Fibroblast of lung (primary cell): ENCODE results near the gene RCOR1. TPM values are rescaled to one million over a fixed set of nuclear protein-coding genes. Genes with fewer than 3 reads are reported as not detected.

Experiments used
- DNase-seq, 2 donors: peaks; one replicate each; pipeline versions ENCODE4 v3.0.0 to v3.0.0-alpha.2; 2010; ENCODE audit warnings: low read depth in 2 of 2
- H2AFZ ChIP-seq: 2 replicates; pipeline ENCODE4 v1.5.1; 2012; ENCODE audit warnings: low read length, control low read depth, inconsistent platforms
- H3K27ac ChIP-seq: 2 replicates; pipeline ENCODE4 v1.5.1; 2011; ENCODE audit warnings: low read length, control low read depth; ENCODE audit not compliant: insufficient read depth
- H3K27me3 ChIP-seq: 2 replicates; pipeline ENCODE4 v1.5.1; 2011; ENCODE audit warnings: mild to moderate bottlenecking, low read length; ENCODE audit not compliant: control insufficient read depth, insufficient read depth
- H3K36me3 ChIP-seq: 2 replicates; pipeline ENCODE4 v1.5.1; 2011; ENCODE audit warnings: low read length; ENCODE audit not compliant: control insufficient read depth, insufficient read depth
- H3K4me1 ChIP-seq: 2 replicates; pipeline ENCODE4 v1.5.1; 2011; ENCODE audit warnings: low read length; ENCODE audit not compliant: control insufficient read depth, insufficient read depth; ENCODE audit errors: extremely low read depth
- H3K4me2 ChIP-seq: 2 replicates; pipeline ENCODE4 v1.5.1; 2011; ENCODE audit warnings: low read length, control low read depth; ENCODE audit not compliant: insufficient read depth; ENCODE audit errors: extremely low read depth
- H3K4me3 ChIP-seq, 4 experiments: fragments of 200-600 bp in 1 of 4; sonication (generic) in 1 of 4; replicated peaks in 1 of 4; 2 replicates each; pipeline ENCODE4 v1.5.1; 2011 to 2016; ENCODE audit warnings: low read length in 4 of 4, low read depth in 3 of 4, mild to moderate bottlenecking in 3 of 4, control low read depth in 2 of 4, inconsistent platforms in 1 of 4, mixed read lengths in 1 of 4; ENCODE audit not compliant: insufficient read depth in 1 of 4; ENCODE audit errors: control extremely low read depth in 1 of 4
- H3K79me2 ChIP-seq: 2 replicates; pipeline ENCODE4 v1.5.1; 2012; ENCODE audit warnings: mild to moderate bottlenecking, low read length, inconsistent platforms; ENCODE audit not compliant: control insufficient read depth, insufficient read depth
- H3K9ac ChIP-seq: 2 replicates; pipeline ENCODE4 v1.5.1; 2011; ENCODE audit warnings: mild to moderate bottlenecking, low read length, control low read depth; ENCODE audit not compliant: insufficient read depth
- H3K9me3 ChIP-seq: 2 replicates; pipeline ENCODE4 v1.5.1; 2012; ENCODE audit warnings: low read depth, low read length; ENCODE audit not compliant: control insufficient read depth, insufficient read depth
- H4K20me1 ChIP-seq: 2 replicates; pipeline ENCODE4 v1.5.1; 2011; ENCODE audit warnings: low read length; ENCODE audit not compliant: control insufficient read depth, insufficient read depth; ENCODE audit errors: extremely low read depth
- EZH2 ChIP-seq: IDR thresholded peaks from 2 replicates; pipeline ENCODE4 v1.5.1; 2012; ENCODE audit warnings: low read length, control low read depth, mild to moderate bottlenecking; ENCODE audit errors: missing control alignments
- polyA plus RNA-seq, 2 donors: library from polyadenylated mRNA; depleted of rRNA in 1 of 2; stranded (reverse) in 1 of 2; unstranded in 1 of 2; fragments of >200 nt; gene quantifications; 2 replicates each; pipeline ENCODE4 v1.2.1, GENCODE V29; 2011 to 2012; ENCODE audit warnings: missing spikeins in 1 of 2
- total RNA-seq: library from RNA; depleted of rRNA; stranded (reverse); fragments of >200 nt; gene quantifications from 2 replicates; pipeline ENCODE4 v1.2.1, GENCODE V29; 2014
- TF ChIP-seq, protein P1 (sequence below), 2 donors: IDR thresholded peaks in 1 of 2; conservative IDR thresholded peaks in 1 of 2; 1 replicate in 1 of 2; 2 replicates in 1 of 2; pipeline ENCODE4 v1.5.1; 2011 to 2012; ENCODE audit warnings: low read length in 2 of 2, control low read depth in 1 of 2, inconsistent platforms in 1 of 2, low read depth in 1 of 2, mild to moderate bottlenecking in 1 of 2

Gene RCOR1
- total and polyA plus RNA-seq, 2 donors (not counting 1 experiment from before 2014, with no cell fraction given): 11.4 to 19.6 TPM

DNA sequence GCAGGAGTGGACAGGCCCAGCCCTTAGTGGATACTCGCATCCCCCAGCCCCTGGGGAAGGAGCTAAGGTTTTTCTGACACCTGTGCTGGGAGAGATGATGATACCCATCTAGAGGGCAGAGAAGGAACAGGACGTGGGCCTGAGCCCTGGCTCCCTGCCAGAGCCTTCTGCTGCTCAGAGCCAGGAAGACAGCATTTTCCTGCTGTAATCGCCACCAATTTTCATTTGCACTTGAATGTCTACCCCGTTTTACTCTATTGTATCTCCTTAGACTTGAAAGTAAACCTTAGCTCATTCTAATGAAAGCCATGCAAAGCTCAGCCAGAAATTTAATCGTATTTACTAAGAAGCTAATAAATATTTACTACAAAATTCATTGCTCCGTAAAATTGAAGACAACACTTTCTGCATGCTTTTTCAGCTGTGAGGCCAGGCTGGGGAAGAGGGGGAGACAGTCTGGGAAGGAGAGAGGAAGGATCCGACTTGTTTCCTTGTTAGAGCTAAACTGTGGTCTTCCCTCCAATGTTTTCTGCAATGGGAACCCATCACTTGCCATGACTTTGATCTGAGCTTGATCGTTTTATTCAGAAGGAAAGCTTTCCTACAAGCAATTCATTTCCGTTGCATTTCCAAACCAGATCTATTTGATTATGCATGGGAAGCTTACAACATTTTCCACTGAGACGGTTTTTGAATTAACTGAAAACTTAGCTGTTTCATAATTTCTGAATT, 167.2 kb downstream of the RCOR1 start:
- H3K4me1 ChIP-seq: no peaks in the 10 kb centered on the region
- no peak overlapping the region for H2AFZ ChIP-seq
- no peak overlapping the region for H3K27ac ChIP-seq
- no peaks in the 10 kb centered on the region for H4K20me1 ChIP-seq
- no peaks in the 10 kb centered on the region for H3K79me2 ChIP-seq
- H3K4me3 ChIP-seq: no peak overlapping the region
- no peaks in the 10 kb centered on the region for H3K36me3 ChIP-seq
- H3K9me3 ChIP-seq: no peaks in the 10 kb centered on the region
- H3K27me3 ChIP-seq: peaks cover 5% of the 10 kb centered on the region
- H3K4me2 ChIP-seq: no peak overlapping the region
- no peak for TF ChIP-seq EZH2
- TF ChIP-seq, protein P1, sequence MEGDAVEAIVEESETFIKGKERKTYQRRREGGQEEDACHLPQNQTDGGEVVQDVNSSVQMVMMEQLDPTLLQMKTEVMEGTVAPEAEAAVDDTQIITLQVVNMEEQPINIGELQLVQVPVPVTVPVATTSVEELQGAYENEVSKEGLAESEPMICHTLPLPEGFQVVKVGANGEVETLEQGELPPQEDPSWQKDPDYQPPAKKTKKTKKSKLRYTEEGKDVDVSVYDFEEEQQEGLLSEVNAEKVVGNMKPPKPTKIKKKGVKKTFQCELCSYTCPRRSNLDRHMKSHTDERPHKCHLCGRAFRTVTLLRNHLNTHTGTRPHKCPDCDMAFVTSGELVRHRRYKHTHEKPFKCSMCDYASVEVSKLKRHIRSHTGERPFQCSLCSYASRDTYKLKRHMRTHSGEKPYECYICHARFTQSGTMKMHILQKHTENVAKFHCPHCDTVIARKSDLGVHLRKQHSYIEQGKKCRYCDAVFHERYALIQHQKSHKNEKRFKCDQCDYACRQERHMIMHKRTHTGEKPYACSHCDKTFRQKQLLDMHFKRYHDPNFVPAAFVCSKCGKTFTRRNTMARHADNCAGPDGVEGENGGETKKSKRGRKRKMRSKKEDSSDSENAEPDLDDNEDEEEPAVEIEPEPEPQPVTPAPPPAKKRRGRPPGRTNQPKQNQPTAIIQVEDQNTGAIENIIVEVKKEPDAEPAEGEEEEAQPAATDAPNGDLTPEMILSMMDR (conservative IDR thresholded peaks at IDR 0.05 in 1 of 2, IDR thresholded peaks at IDR 0.05 in 1 of 2; ENCODE audit: low read depth in 1 of 2, low read length in 2 of 2): no peak
- DNase-seq: no peak
- H3K9ac ChIP-seq: no peak overlapping the region

DNA sequence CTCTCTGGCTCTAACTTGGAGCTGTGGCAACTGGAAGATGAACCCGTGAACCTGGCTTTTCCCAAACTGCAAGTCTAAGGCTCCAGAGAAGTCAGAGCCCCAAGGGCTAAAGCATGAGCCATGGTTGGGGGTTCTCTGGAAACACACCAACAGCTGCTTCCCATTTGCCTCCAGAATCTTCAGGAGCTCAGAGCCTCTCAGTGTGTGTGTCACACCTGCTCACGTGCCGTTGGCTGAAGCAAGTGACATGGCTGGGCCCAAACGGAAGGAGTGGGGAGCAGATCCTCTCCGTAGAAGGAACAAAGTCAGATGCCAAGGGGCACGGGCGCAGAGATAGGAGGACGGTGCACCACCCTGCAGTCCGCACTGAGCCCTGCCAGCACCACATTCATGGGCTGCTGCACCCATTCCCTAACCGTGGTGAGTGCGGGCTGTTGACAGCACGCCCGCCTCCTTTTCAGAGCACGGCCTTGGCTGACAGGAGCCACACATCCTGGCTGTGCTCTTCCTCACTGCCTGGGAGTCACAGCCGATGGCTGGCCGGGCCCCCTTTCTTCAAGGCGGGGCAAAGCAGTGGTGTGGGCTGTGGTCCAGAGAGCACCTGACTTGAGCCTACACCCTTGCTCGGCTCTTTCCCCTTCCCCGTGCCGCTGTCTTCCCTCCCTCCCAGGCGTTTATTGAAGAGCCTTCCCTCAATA, 168.2 kb downstream of the RCOR1 start:
- H3K4me1 ChIP-seq: no peaks in the 10 kb centered on the region
- no peaks in the 10 kb centered on the region for H3K36me3 ChIP-seq
- H3K4me2 ChIP-seq: no peak overlapping the region
- TF ChIP-seq EZH2: no peak
- TF ChIP-seq, protein P1 (conservative IDR thresholded peaks at IDR 0.05 in 1 of 2, IDR thresholded peaks at IDR 0.05 in 1 of 2; ENCODE audit: low read depth in 1 of 2, low read length in 2 of 2): no peak
- H3K27me3 ChIP-seq: peaks cover 5% of the 10 kb centered on the region
- no peak for DNase-seq
- no peak overlapping the region for H3K9ac ChIP-seq
- H3K9me3 ChIP-seq: no peaks in the 10 kb centered on the region
- no peaks in the 10 kb centered on the region for H4K20me1 ChIP-seq
- H3K4me3 ChIP-seq: no peak overlapping the region
- no peak overlapping the region for H2AFZ ChIP-seq
- no peak overlapping the region for H3K27ac ChIP-seq
- no peaks in the 10 kb centered on the region for H3K79me2 ChIP-seq

DNA sequence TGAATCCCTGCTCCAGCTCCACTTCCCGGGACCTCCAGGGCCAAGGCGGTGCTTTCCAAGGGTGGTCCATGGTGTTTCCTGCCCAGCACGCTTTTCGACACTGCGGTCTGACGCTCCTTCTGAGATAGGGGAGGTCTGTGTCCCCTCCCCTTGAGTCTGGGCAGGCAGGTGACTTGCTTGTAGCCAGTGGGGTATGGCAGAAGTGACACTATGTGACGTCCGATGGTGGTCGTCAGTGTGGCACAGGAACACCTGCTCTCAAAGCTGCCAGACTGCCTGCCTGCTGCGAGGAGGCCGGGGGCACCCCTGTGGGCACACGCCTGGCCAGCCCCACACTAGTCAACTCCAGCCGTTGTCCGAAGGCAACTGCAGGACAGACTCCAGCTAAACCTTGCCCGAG, 168.8 kb downstream of the RCOR1 start:
- no peaks in the 10 kb centered on the region for H3K79me2 ChIP-seq
- no peak overlapping the region for H3K4me2 ChIP-seq
- H3K36me3 ChIP-seq: no peaks in the 10 kb centered on the region
- no peaks in the 10 kb centered on the region for H3K4me1 ChIP-seq
- peaks cover 5% of the 10 kb centered on the region for H3K27me3 ChIP-seq
- no peak for DNase-seq
- TF ChIP-seq, protein P1 (conservative IDR thresholded peaks at IDR 0.05 in 1 of 2, IDR thresholded peaks at IDR 0.05 in 1 of 2; ENCODE audit: low read depth in 1 of 2, low read length in 2 of 2): no peak
- no peak for TF ChIP-seq EZH2
- H3K27ac ChIP-seq: no peak overlapping the region
- no peaks in the 10 kb centered on the region for H3K9me3 ChIP-seq
- no peak overlapping the region for H3K9ac ChIP-seq
- H2AFZ ChIP-seq: no peak overlapping the region
- H4K20me1 ChIP-seq: no peaks in the 10 kb centered on the region
- H3K4me3 ChIP-seq: no peak overlapping the region
